Spleen (tissue), 7 donors: ENCODE results near the gene NPNT.

Experiments
- POLR2A ChIP-seq, 3 donors: fragments of 450-650 bp; IDR thresholded peaks; one replicate each; pipeline ENCODE4 v1.5.1; 2017; ENCODE audit warnings: antibody characterized with exemption in 3 of 3, mild to moderate bottlenecking in 1 of 3
- POLR2AphosphoS5 ChIP-seq, 3 donors: sonication (generic); formaldehyde crosslinking; IDR thresholded peaks; one replicate each; pipeline ENCODE4 v1.5.1; 2017; ENCODE audit warnings: antibody characterized with exemption in 3 of 3
- TF ChIP-seq, protein P1 (sequence below), 11 experiments: fragments of 200-600 bp in 7 of 11; fragments of 450-650 bp in 4 of 11; sonication (generic) in 4 of 11; IDR thresholded peaks in 8 of 11; conservative IDR thresholded peaks in 3 of 11; 1 replicate in 7 of 11; 2 replicates in 4 of 11; pipeline versions ENCODE4 v1.4.0 to v1.8.0; 2016 to 2021; ENCODE audit warnings: antibody characterized with exemption in 11 of 11, inconsistent platforms in 4 of 11, mild to moderate bottlenecking in 1 of 11
- donor health status: DM: no; HTN: no; CAD: no; lungs with moderate emphysema.
- donor health status: DM: no; HTN: no; CAD: no.
- donor health status: DM: no; HTN: no; CAD: no.

DNA sequence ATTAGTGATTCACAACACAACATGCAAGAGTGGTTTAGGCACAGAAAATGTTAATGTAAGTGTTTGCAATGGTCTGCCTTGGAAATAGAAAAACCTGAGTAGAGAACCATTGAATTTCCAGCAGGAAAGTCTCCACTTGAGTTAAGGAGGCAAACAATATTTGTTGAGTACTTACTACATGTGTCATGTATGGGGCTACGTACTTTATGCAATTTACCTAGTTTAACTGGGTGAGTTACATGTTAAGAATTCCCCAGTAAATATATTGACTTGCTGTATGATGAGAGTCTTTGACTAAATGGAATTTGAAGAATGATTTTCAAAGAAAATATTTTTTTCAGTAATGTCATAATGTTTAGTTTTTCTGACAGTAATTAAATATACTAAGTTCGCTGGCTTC, 7.8 kb upstream of the NPNT start:
- TF ChIP-seq, protein P1, sequence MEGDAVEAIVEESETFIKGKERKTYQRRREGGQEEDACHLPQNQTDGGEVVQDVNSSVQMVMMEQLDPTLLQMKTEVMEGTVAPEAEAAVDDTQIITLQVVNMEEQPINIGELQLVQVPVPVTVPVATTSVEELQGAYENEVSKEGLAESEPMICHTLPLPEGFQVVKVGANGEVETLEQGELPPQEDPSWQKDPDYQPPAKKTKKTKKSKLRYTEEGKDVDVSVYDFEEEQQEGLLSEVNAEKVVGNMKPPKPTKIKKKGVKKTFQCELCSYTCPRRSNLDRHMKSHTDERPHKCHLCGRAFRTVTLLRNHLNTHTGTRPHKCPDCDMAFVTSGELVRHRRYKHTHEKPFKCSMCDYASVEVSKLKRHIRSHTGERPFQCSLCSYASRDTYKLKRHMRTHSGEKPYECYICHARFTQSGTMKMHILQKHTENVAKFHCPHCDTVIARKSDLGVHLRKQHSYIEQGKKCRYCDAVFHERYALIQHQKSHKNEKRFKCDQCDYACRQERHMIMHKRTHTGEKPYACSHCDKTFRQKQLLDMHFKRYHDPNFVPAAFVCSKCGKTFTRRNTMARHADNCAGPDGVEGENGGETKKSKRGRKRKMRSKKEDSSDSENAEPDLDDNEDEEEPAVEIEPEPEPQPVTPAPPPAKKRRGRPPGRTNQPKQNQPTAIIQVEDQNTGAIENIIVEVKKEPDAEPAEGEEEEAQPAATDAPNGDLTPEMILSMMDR (IDR thresholded peaks at IDR 0.05 in 8 of 11, conservative IDR thresholded peaks at IDR 0.05 in 3 of 11), result no peak
- TF ChIP-seq POLR2A (IDR thresholded peaks at IDR 0.05), result no peak
- TF ChIP-seq POLR2AphosphoS5 (IDR thresholded peaks at IDR 0.05), result no peak
